GM23338 (cell line): ENCODE data around the gene LNX2.

Source experiments
- CREB1 ChIP-seq: fragments of 250-450 bp; sonication (Bioruptor Pico); IDR thresholded peaks from 2 replicates; pipeline ENCODE4 v1.5.0; 2020; ENCODE audit warnings: low read depth, mild to moderate bottlenecking, moderate library complexity
- CTCF ChIP-seq, 2 experiments: fragments of 200-600 bp in 1 of 2; sonication (generic) in 1 of 2; conservative IDR thresholded peaks; 2 replicates each; pipeline versions ENCODE4 v1.5.1 to v1.6.1; 2016 to 2017; ENCODE audit warnings: antibody characterized with exemption in 2 of 2, low read depth in 2 of 2, mild to moderate bottlenecking in 2 of 2, moderate library complexity in 1 of 2
- ETS1 ChIP-seq: IDR thresholded peaks from 2 replicates; pipeline ENCODE4 v1.6.1; 2016; ENCODE audit warnings: antibody characterized with exemption
- EZH2 ChIP-seq: fragments of 200-600 bp; sonication (generic); IDR thresholded peaks from one replicate; pipeline ENCODE4 v1.8.0; 2017; ENCODE audit warnings: antibody characterized with exemption, mild to moderate bottlenecking, low read depth; ENCODE audit not compliant: unreplicated experiment
- EZH2phosphoT487 ChIP-seq: fragments of 200-600 bp; sonication (generic); IDR thresholded peaks from one replicate; pipeline ENCODE4 v1.8.1; 2018; ENCODE audit warnings: antibody characterized with exemption; ENCODE audit not compliant: unreplicated experiment
- JUNB ChIP-seq: IDR thresholded peaks from one replicate; pipeline ENCODE4 v1.6.1; 2016; ENCODE audit warnings: antibody characterized with exemption; ENCODE audit not compliant: unreplicated experiment
- NANOG ChIP-seq: IDR thresholded peaks from 2 replicates; pipeline ENCODE4 v1.6.1; 2016; ENCODE audit warnings: antibody characterized with exemption, borderline replicate concordance
- POLR2AphosphoS5 ChIP-seq: IDR thresholded peaks from 2 replicates; pipeline ENCODE4 v1.6.1; 2016; ENCODE audit warnings: antibody characterized with exemption, low read depth
- REST ChIP-seq: IDR thresholded peaks from one replicate; pipeline ENCODE4 v1.6.1; 2018; ENCODE audit warnings: antibody characterized with exemption; ENCODE audit not compliant: unreplicated experiment
- STAT1 ChIP-seq: IDR thresholded peaks from one replicate; pipeline ENCODE4 v1.6.1; 2016; ENCODE audit warnings: antibody characterized with exemption; ENCODE audit not compliant: unreplicated experiment
- ZNF114 ChIP-seq: fragments of 250-450 bp; sonication (Bioruptor Pico); IDR thresholded peaks from 2 replicates; pipeline ENCODE4 v1.5.0; 2020; ENCODE audit warnings: mild to moderate bottlenecking, moderate library complexity
- ZNF331 ChIP-seq: fragments of 250-450 bp; sonication (Bioruptor Pico); IDR thresholded peaks from 2 replicates; pipeline ENCODE4 v1.5.0; 2020; ENCODE audit warnings: low read depth, mild to moderate bottlenecking, moderate library complexity
- ZNF462 ChIP-seq: fragments of 250-450 bp; sonication (Bioruptor Pico); IDR thresholded peaks from 2 replicates; pipeline ENCODE4 v1.5.0; 2020; ENCODE audit warnings: mild to moderate bottlenecking, moderate library complexity

- TF ChIP-seq CTCF (conservative IDR thresholded peaks at IDR 0.05; ENCODE audit: low read depth in 2 of 2) (no peak), EZH2phosphoT487 (no peak), EZH2 (no peak), JUNB (no peak), NANOG (no peak), POLR2AphosphoS5 (no peak), REST (no peak), ZNF331 (no peak), ZNF114 (CRISPR knock-in tag) (no peak), CREB1 (CRISPR knock-in tag) (no peak), ETS1 (no peak), STAT1 (no peak), ZNF462 (no peak)
Measured at GRCh38 chr13:27496006-27496405, 124.3 kb downstream of the LNX2 start.
